ENCODE results near the gene USP4. TPM values are rescaled to one million over a fixed set of nuclear protein-coding genes. Genes with fewer than 3 reads are reported as not detected.

The USP4 gene
- total and polyA plus RNA-seq, 2 of the 8 experiments (the other 6 are each of a cell fraction or from before 2014, with no cell fraction given), result 16.0 to 27.8 TPM

- TF ChIP-seq CEBPB (IDR thresholded peaks at IDR 0.05; ENCODE audit: low read depth, low read length) (no peak), NRF1 (IDR thresholded peaks at IDR 0.05; ENCODE audit: low read depth, low read length) (no peak), POLR2A (IDR thresholded peaks at IDR 0.05; ENCODE audit: control extremely low read depth in 1 of 2, low read depth in 2 of 2, low read length in 2 of 2) (no peak), SIRT6 (IDR thresholded peaks at IDR 0.05; ENCODE audit: low read length) (no peak), RFX5 (IDR thresholded peaks at IDR 0.05; ENCODE audit: borderline replicate concordance, low read depth, low read length) (no peak), CBX5 (IDR thresholded peaks at IDR 0.05; ENCODE audit: low read depth, low read length) (no peak), BCL11A (IDR thresholded peaks at IDR 0.05; ENCODE audit: low read depth in 2 of 2, low read length in 2 of 2) (no peak), SIN3A (conservative IDR thresholded peaks at IDR 0.05 in 1 of 2, IDR thresholded peaks at IDR 0.05 in 1 of 2; ENCODE audit: low read depth in 1 of 2, low read length in 2 of 2) (no peak), EGR1 (IDR thresholded peaks at IDR 0.05; ENCODE audit: borderline replicate concordance, low read depth, low read length) (no peak)
These were observed 70.3 kb downstream of the USP4 start (continued) for GRCh38 chr3:49269443-49270155.
